Nephron progenitor cell (in vitro differentiated cells): ENCODE data around the gene PTPRK.

ENCODE experiments used
- DNase-seq: peaks from one replicate; pipeline ENCODE4 v3.0.0; 2021
- H3K27ac Mint-ChIP-seq: 2 replicates; pipeline ENCODE4 v1.8.0; 2021; ENCODE audit warnings: mild to moderate bottlenecking, moderate library complexity, mixed read lengths
- H3K27me3 Mint-ChIP-seq: 2 replicates; pipeline ENCODE4 v1.8.0; 2021; ENCODE audit warnings: mild to moderate bottlenecking, low read depth, mixed read lengths; ENCODE audit not compliant: poor library complexity
- H3K36me3 Mint-ChIP-seq: 2 replicates; pipeline ENCODE4 v1.8.0; 2021; ENCODE audit warnings: low read depth, mixed read lengths
- H3K4me1 Mint-ChIP-seq: 2 replicates; pipeline ENCODE4 v1.8.0; 2021; ENCODE audit warnings: mixed read lengths
- H3K4me3 Mint-ChIP-seq: 2 replicates; pipeline ENCODE4 v1.8.0; 2021; ENCODE audit warnings: mild to moderate bottlenecking, moderate library complexity, mixed read lengths
- H3K9me3 Mint-ChIP-seq: 2 replicates; pipeline ENCODE4 v1.8.0; 2021; ENCODE audit warnings: mild to moderate bottlenecking, moderate library complexity, mixed read lengths
- CTCF ChIP-seq: fragments of 200-600 bp; sonication (generic); IDR thresholded peaks from 2 replicates; pipeline ENCODE4 v1.5.0; 2021; ENCODE audit warnings: antibody characterized with exemption

PTPRK gene

GRCh38 chr6:128499079-128499731 is 21.2 kb downstream of the PTPRK start:
- Mint-ChIP-seq H3K27me3 (no peaks in the 10 kb centered on the region), H3K4me3 (no peak overlapping the region), H3K27ac (peak overlapping the region; percentile 78), H3K9me3 (no peaks in the 10 kb centered on the region), H3K36me3 (no peaks in the 10 kb centered on the region), H3K4me1 (peaks cover 41% of the 10 kb centered on the region)
- no peak for TF ChIP-seq CTCF
- no peak for DNase-seq

- H3K9me3 Mint-ChIP-seq = peaks cover 3% of the 10 kb centered on the region
- H3K27me3 Mint-ChIP-seq = no peaks in the 10 kb centered on the region
- H3K4me3 Mint-ChIP-seq = no peak overlapping the region
- H3K4me1 Mint-ChIP-seq = peaks cover 46% of the 10 kb centered on the region
- H3K27ac Mint-ChIP-seq = peak overlapping the region; percentile 85
- H3K36me3 Mint-ChIP-seq = peaks cover 6% of the 10 kb centered on the region
- no peak for DNase-seq
- TF ChIP-seq CTCF = no peak
Measured at GRCh38 chr6:128498234-128498633, 22.2 kb downstream of the PTPRK start.

GRCh38 chr6:128495536-128496333 is 24.7 kb downstream of the PTPRK start:
- TF ChIP-seq CTCF = no peak
- no peak overlapping the region for H3K4me3 Mint-ChIP-seq
- H3K9me3 Mint-ChIP-seq = peaks cover 3% of the 10 kb centered on the region
- peak overlapping the region; percentile 17 for H3K27ac Mint-ChIP-seq
- peaks cover 56% of the 10 kb centered on the region for H3K4me1 Mint-ChIP-seq
- H3K27me3 Mint-ChIP-seq = no peaks in the 10 kb centered on the region
- no peak for DNase-seq
- H3K36me3 Mint-ChIP-seq = peaks cover 23% of the 10 kb centered on the region

- H3K27me3 Mint-ChIP-seq = no peaks in the 10 kb centered on the region
- peaks cover 3% of the 10 kb centered on the region for H3K9me3 Mint-ChIP-seq
- peaks cover 56% of the 10 kb centered on the region for H3K4me1 Mint-ChIP-seq
- H3K36me3 Mint-ChIP-seq = peaks cover 27% of the 10 kb centered on the region
- no peak for TF ChIP-seq CTCF
- DNase-seq = no peak
- H3K4me3 Mint-ChIP-seq = no peak overlapping the region
- peak overlapping the region; percentile 91 for H3K27ac Mint-ChIP-seq
Measured at GRCh38 chr6:128494440-128494839, 26.0 kb downstream of the PTPRK start.

- Mint-ChIP-seq H3K27ac (no peak overlapping the region), H3K9me3 (peaks cover 3% of the 10 kb centered on the region), H3K4me1 (peaks cover 51% of the 10 kb centered on the region), H3K36me3 (peaks cover 27% of the 10 kb centered on the region), H3K27me3 (no peaks in the 10 kb centered on the region), H3K4me3 (no peak overlapping the region)
- no peak for TF ChIP-seq CTCF
- no peak for DNase-seq
Measured at GRCh38 chr6:128493877-128494276, 26.5 kb downstream of the PTPRK start.
